GM18873 (cell line): Measurements from ENCODE around the gene ENPP3.
"Not testable (repeated sequence)": the region's sequence is repeated elsewhere in the genome, so short reads cannot be mapped to it uniquely, and the experiment has no call there.

ENCODE experiments used
- ATAC-seq: cut with Tn5 transposase; IDR thresholded peaks from one replicate; pipeline ENCODE4 v1.9.1; 2021; ENCODE audit warnings: mild to moderate bottlenecking, moderate library complexity, moderate number of reproducible peaks; ENCODE audit not compliant: unreplicated experiment, low FRiP score

ENPP3 gene

GRCh38 chr6:131731224-131731623 lies 94.1 kb downstream of the ENPP3 start:
- no peak for ATAC-seq

DNA sequence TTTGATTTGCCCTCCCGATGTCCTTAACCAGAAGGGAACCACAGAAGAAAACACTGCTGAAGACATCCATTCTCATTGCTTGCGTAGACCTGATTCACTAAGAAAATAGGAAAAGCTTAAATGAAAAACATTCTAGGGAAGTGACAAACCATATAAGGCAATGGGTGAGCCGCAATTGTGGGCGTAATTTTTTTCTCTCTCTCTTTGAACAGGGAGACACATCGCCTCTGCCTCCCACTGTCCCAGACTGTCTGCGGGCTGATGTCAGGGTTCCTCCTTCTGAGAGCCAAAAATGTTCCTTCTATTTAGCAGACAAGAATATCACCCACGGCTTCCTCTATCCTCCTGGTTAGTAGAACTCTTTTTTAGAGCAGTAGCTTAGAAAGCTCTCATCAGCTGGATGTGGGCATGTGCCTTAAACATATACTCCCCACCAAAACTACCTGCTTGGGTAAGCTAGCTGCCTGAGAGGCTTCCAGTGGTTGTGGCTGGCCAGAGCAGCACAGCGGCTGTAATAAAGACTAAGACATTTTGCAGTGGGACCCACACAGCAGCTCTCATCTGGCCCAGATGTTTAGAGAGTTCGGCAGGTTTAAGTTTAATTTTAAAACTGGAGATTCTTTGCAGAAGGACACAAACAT lies 96.4 kb downstream of the ENPP3 start:
- ATAC-seq: no peak

GRCh38 chr6:131736003-131736596 lies 99.0 kb downstream of the ENPP3 start:
- ATAC-seq: no peak

DNA sequence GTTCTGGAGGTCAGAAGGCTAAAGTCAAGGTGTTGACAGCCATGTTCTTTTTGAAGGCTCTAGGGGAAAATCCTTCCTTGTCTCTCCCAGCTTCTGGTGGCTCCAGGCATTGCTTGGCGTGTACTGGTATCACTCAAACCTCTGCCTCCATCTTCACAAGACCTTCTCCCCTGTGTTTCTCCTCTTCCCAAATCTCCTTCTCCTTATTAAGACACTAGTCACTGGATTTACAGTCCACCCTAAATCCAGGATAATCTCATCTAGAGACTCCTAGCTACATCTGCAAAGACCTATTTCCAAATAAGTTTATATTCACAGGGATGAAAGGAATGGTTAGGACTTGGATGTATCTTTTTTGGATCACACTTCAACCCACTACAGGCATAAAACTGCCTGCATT lies 99.7 kb downstream of the ENPP3 start:
- ATAC-seq: no peak

DNA sequence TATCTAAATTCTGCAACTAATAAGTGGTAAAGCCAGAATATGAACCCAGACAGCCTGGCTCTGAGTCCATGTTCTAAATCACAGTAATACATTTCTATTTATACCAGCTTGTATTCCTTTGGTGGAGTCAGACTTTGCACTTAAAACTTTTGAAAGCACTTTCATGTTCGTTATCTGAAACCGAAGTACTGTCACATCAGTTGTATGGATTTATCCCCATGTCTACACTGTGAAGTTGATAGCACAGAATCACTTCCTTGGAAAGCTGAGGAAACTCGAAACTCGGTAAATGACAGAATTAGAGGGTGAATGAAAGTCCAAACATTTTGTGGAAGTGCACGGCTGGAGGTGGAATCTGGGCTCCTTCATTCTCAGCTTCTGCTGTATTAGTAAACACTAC lies 102.0 kb downstream of the ENPP3 start:
- no peak for ATAC-seq

- ATAC-seq: no peak
These were observed 103.1 kb downstream of the ENPP3 start for GRCh38 chr6:131740161-131740560.

DNA sequence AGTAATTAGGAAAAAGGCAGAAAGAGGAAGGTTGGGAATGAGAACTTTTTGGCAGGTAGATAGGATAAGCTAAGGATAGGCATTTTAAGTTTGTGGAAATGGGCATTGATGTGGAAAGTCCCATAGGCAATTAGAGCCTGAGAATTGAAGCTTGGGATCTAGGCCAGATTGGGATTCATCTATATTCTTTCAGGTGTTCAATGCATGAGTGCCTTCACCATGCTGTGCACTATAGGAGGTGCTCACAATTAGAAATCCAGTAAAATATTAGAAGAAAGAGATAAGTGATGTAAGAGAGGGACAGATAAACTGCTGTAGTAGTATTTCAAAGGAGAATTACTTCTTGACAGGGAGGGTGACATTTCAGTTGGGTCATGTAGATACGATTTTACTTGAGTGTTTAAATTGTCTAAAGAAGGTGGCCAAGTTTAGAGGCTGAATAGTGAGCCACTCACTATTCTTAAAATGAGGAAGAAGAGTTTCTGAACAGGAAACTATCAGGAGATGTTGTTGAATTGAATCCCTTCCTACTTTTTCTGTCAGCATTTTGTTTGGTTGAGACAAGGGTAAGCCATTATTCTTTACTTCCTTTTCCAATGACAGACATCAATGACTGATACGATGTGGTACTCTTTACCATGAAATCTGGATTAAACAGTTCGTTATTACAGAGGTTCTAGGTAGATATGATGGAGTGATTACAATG lies 104.7 kb downstream of the ENPP3 start:
- no peak for ATAC-seq

GRCh38 chr6:131744432-131745287 lies 107.6 kb downstream of the ENPP3 start:
- ATAC-seq: no peak

DNA sequence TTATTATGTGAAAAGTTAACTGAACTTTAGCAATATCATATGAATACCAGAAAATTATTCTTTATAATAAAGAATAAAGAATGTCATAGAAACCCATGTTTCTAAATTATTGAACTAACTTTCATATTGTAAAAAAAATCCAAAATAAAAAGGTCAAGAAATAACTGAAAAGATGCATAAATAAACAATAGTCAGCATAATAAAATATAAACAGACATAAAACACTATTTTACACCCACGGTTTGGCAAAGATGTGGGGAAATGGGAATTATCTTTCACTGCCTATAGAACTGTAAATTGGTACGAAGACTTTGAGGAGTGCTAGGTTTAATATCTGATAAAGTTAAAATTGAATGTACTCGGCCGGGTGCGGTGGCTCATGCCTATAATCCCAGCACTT lies 108.4 kb downstream of the ENPP3 start:
- no peak for ATAC-seq

GRCh38 chr6:131747821-131748353 lies 110.8 kb downstream of the ENPP3 start:
- no peak for ATAC-seq

GRCh38 chr6:131749023-131749422 lies 111.9 kb downstream of the ENPP3 start:
- no peak for ATAC-seq

- ATAC-seq: not testable (repeated sequence)
These were observed 114.1 kb downstream of the ENPP3 start for GRCh38 chr6:131751012-131751715.

GRCh38 chr6:131754088-131754487 lies 117.0 kb downstream of the ENPP3 start:
- no peak for ATAC-seq

DNA sequence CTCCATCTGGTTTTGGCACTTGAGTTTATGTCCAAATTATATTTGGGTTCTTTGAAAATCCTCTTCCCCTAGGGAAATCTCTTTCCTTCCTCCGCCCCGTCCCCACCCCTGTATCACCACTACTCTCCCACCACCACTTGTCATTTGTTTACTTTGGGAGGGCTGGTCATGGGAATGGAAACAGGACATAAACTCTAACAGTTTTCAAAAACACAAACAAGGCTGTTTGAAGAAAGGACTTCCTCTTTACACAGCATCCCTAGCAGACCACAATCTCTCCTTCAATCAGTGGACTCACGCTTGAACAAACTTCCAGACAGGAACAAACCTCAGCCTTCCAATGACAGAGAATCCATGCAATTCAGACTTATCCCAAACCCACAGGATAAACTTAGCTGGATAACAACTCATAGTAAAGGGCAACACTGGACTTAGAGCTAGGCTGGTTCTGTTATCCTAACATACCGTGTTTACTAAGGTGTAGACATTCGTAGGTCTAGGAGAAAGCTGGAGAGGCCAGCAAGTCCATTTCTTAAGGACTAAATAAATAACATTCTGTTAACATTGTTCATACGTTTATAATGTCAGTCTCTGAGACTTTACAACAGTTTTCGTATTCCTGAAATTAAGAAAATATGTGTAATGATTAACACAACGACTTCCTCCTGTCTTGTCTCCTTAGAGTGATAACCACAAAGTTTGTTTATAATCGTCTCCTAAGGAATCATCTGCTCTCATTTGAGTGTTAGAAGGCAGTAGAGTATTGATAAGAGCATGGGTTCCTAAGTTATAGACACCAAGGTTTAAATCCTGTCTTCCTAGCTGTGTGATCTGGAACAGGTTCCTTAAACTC lies 117.8 kb downstream of the ENPP3 start:
- ATAC-seq: no peak

GRCh38 chr6:131755597-131755996 lies 118.5 kb downstream of the ENPP3 start:
- ATAC-seq: no peak

- ATAC-seq: no peak
These were observed 118.9 kb downstream of the ENPP3 start for GRCh38 chr6:131756039-131756438.

- ATAC-seq: no peak
These were observed 121.8 kb downstream of the ENPP3 start for GRCh38 chr6:131758920-131759319.

DNA sequence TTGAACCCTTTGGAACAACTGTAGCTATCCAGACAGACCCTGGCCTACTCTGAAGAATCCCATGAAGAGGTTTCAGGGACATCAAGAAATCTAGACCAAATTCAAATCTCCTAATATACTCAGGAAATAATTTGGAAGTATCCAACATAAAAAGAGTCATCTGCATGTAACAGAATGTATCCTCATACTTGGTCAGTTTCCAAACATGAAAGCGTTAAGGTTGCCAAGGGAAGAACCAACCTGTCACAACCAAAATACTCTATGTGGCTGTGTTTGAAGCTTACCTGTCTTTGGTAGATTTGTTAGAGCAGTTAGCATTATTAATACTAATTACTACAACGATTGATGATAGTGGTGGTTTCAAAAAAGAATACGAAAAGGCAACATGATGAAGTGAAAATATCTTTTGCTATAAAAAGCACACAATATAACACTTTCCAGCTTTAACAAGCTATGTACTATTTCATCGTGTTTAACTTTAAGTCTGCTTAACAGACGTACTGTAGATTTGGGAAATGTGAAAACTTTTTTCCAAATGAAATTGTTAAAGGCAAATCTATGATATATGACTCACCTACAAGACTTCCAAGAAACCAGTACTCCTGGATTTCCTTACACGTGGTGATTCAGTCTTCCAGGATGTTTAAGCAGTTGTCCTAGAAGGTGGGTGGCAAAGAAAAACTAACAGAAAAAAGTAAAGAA lies 124.1 kb downstream of the ENPP3 start:
- ATAC-seq: no peak

- no peak for ATAC-seq
These were observed 124.6 kb downstream of the ENPP3 start for GRCh38 chr6:131761762-131762067.
